Lower leg skin (tissue), 4 donors: Measurements from ENCODE around the gene SVIL. TPM values are rescaled to one million over a fixed set of nuclear protein-coding genes. Genes with fewer than 3 reads are reported as not detected.

Experiments
- DNase-seq, 2 donors: peaks; one replicate each; pipeline ENCODE4 v3.0.0-alpha.2; 2019; ENCODE audit warnings: low spot score in 2 of 2
- H3K4me3 ChIP-seq: fragments of 200-600 bp; sonication (generic); 2 replicates; pipeline ENCODE4 v1.5.1; 2017; ENCODE audit warnings: mild to moderate bottlenecking, low read depth; ENCODE audit not compliant: poor library complexity, severe bottlenecking
- CTCF ChIP-seq, 3 donors: fragments of 450-650 bp; IDR thresholded peaks; one replicate each; pipeline ENCODE4 v1.5.1; 2016; ENCODE audit warnings: antibody characterized with exemption in 3 of 3, mild to moderate bottlenecking in 3 of 3, moderate library complexity in 2 of 3
- POLR2A ChIP-seq, 2 donors: fragments of 450-650 bp; IDR thresholded peaks; one replicate each; pipeline ENCODE4 v1.6.1; 2016 to 2017; ENCODE audit warnings: antibody characterized with exemption in 2 of 2, mild to moderate bottlenecking in 1 of 2, moderate library complexity in 1 of 2
- WGBS, 2 donors: methylation state at CpG; one replicate each; pipeline ENCODE4 v1.1.5; 2018; 5-methylcytosine and 5-hydroxymethylcytosine counted together
- intact Hi-C: fragments of 100-400 bp; cut with DNase I; formaldehyde crosslinking; loops from one replicate; pipeline ENCODE4 v1.15.0; 2023; ENCODE audit warnings: low total_unique reads
- total RNA-seq, 4 donors: library from RNA; depleted of rRNA; stranded (reverse); fragments of >200 nt; gene quantifications; one replicate each; pipeline ENCODE4 v1.1.0, GENCODE V29; 2016

The SVIL gene
- total RNA-seq, 4 donors from 2014 or later: 49.0 to 91.0 (median 74.4) TPM

- TF ChIP-seq CTCF (IDR thresholded peaks at IDR 0.05): no peak
- no peak for TF ChIP-seq POLR2A (IDR thresholded peaks at IDR 0.05)
- WGBS, 2 donors: 83 to 92% methylated on average over 2 of the region's 2 CpGs
- intact Hi-C loops: no loop called here
- DNase-seq: no peak
- no peak overlapping the region for H3K4me3 ChIP-seq
These were observed 21.8 kb upstream of the SVIL start for GRCh38 chr10:29656451-29656992.

- H3K4me3 ChIP-seq: no peak overlapping the region
- TF ChIP-seq POLR2A (IDR thresholded peaks at IDR 0.05) (no peak), CTCF (IDR thresholded peaks at IDR 0.05) (no peak)
- DNase-seq: no peak
- 96 to 99% methylated on average over 2 of the region's 2 CpGs for WGBS, 2 donors
- intact Hi-C loops: no loop called here
These were observed 17.4 kb upstream of the SVIL start for GRCh38 chr10:29652192-29652591.

- 92 to 97% methylated on average over 3 of the region's 3 CpGs for WGBS, 2 donors
- TF ChIP-seq POLR2A (IDR thresholded peaks at IDR 0.05): no peak
- TF ChIP-seq CTCF (IDR thresholded peaks at IDR 0.05): no peak
- no peak overlapping the region for H3K4me3 ChIP-seq
- intact Hi-C loops: no loop called here
- DNase-seq: no peak
These were observed 17.0 kb upstream of the SVIL start for GRCh38 chr10:29651767-29652166.

GRCh38 chr10:29650552-29650944, 15.8 kb upstream of the SVIL start:
- TF ChIP-seq POLR2A (IDR thresholded peaks at IDR 0.05) (no peak), CTCF (IDR thresholded peaks at IDR 0.05) (no peak)
- intact Hi-C loops: no loop called here
- no peak for DNase-seq
- no peak overlapping the region for H3K4me3 ChIP-seq
- WGBS, 2 donors: 100% methylated on average over 1 of the region's 1 CpG

- no peak for DNase-seq
- intact Hi-C loops: no loop called here
- no peak for TF ChIP-seq CTCF (IDR thresholded peaks at IDR 0.05)
- TF ChIP-seq POLR2A (IDR thresholded peaks at IDR 0.05): no peak
- H3K4me3 ChIP-seq: no peak overlapping the region
- WGBS, 2 donors: 80 to 85% methylated on average over 7 of the region's 7 CpGs
These were observed 15.1 kb upstream of the SVIL start for GRCh38 chr10:29649561-29650551.
